ENCODE data around the gene HPSE2. TPM values are rescaled to one million over a fixed set of nuclear protein-coding genes. Genes with fewer than 3 reads are reported as not detected.

Gene HPSE2
- total RNA-seq, 1 donor from 2014 or later = not detected

- no peak overlapping the region for H3K27ac ChIP-seq
- H3K4me1 ChIP-seq = no peaks in the 10 kb centered on the region
- no peaks in the 10 kb centered on the region for H3K36me3 ChIP-seq
- intact Hi-C loops (cut with DNase I) = no loop called here
- no peak overlapping the region for H3K4me3 ChIP-seq
- TF ChIP-seq CTCF (IDR thresholded peaks at IDR 0.05) = no peak
- H3K27me3 ChIP-seq = no peaks in the 10 kb centered on the region
- no peak for DNase-seq (ENCODE audit: low spot score in 2 of 2)
- no peaks in the 10 kb centered on the region for H3K9me3 ChIP-seq
Observed at GRCh38 chr10:98817396-98817795, 418.3 kb downstream of the HPSE2 start.

GRCh38 chr10:98815039-98815885 is 420.4 kb downstream of the HPSE2 start:
- Histone ChIP-seq H3K36me3 (no peaks in the 10 kb centered on the region), H3K4me3 (no peak overlapping the region), H3K27ac (no peak overlapping the region), H3K27me3 (no peaks in the 10 kb centered on the region), H3K9me3 (no peaks in the 10 kb centered on the region), H3K4me1 (no peaks in the 10 kb centered on the region)
- no peak for TF ChIP-seq CTCF (IDR thresholded peaks at IDR 0.05)
- no peak for DNase-seq (ENCODE audit: low spot score in 2 of 2)
- intact Hi-C loops (cut with DNase I) = no loop called here

GRCh38 chr10:98814470-98814869 is 421.2 kb downstream of the HPSE2 start:
- Histone ChIP-seq H3K4me1 (no peaks in the 10 kb centered on the region), H3K4me3 (no peak overlapping the region), H3K27me3 (no peaks in the 10 kb centered on the region), H3K27ac (no peak overlapping the region), H3K36me3 (no peaks in the 10 kb centered on the region), H3K9me3 (no peaks in the 10 kb centered on the region)
- no peak for TF ChIP-seq CTCF (IDR thresholded peaks at IDR 0.05)
- intact Hi-C loops (cut with DNase I) = no loop called here
- DNase-seq (ENCODE audit: low spot score in 2 of 2) = no peak

- intact Hi-C loops (cut with DNase I) = no loop called here
- no peak for TF ChIP-seq CTCF (IDR thresholded peaks at IDR 0.05)
- no peaks in the 10 kb centered on the region for H3K27me3 ChIP-seq
- no peaks in the 10 kb centered on the region for H3K9me3 ChIP-seq
- H3K27ac ChIP-seq = no peak overlapping the region
- no peak for DNase-seq (ENCODE audit: low spot score in 2 of 2)
- no peaks in the 10 kb centered on the region for H3K36me3 ChIP-seq
- H3K4me1 ChIP-seq = no peaks in the 10 kb centered on the region
- H3K4me3 ChIP-seq = no peak overlapping the region
Observed at GRCh38 chr10:98808282-98808892, 427.3 kb downstream of the HPSE2 start.

GRCh38 chr10:98800263-98800662 is 435.4 kb downstream of the HPSE2 start:
- TF ChIP-seq CTCF (IDR thresholded peaks at IDR 0.05) = no peak
- H3K27me3 ChIP-seq = no peaks in the 10 kb centered on the region
- no peaks in the 10 kb centered on the region for H3K36me3 ChIP-seq
- H3K4me1 ChIP-seq = no peaks in the 10 kb centered on the region
- H3K27ac ChIP-seq = no peak overlapping the region
- intact Hi-C loops (cut with DNase I) = no loop called here
- no peak for DNase-seq (ENCODE audit: low spot score in 2 of 2)
- no peaks in the 10 kb centered on the region for H3K9me3 ChIP-seq
- H3K4me3 ChIP-seq = no peak overlapping the region
